Measurements from ENCODE around the gene SYNPO2L. TPM values are rescaled to one million over a fixed set of nuclear protein-coding genes. Genes with fewer than 3 reads are reported as not detected.

The SYNPO2L gene
- total RNA-seq, 1 experiment from 2014 or later = 0.22 TPM

GRCh38 chr10:73614720-73615119 is 41.1 kb downstream of the SYNPO2L start (continued):
- TF ChIP-seq ZNF425 (CRISPR knock-in tag; conservative IDR thresholded peaks at IDR 0.05) (no peak), GRHL2 (CRISPR knock-in tag; IDR thresholded peaks at IDR 0.05; ENCODE audit: insufficient replicate concordance, severe bottlenecking) (no peak), SOX15 (CRISPR knock-in tag; IDR thresholded peaks at IDR 0.05) (no peak), GABPB1 (CRISPR knock-in tag; IDR thresholded peaks at IDR 0.05) (no peak), RELA (CRISPR knock-in tag; IDR thresholded peaks at IDR 0.05; ENCODE audit: borderline replicate concordance) (no peak), PRDM15 (CRISPR knock-in tag; IDR thresholded peaks at IDR 0.05) (no peak), FOXJ3 (CRISPR knock-in tag; IDR thresholded peaks at IDR 0.05; ENCODE audit: borderline replicate concordance) (no peak), TEAD4 (CRISPR knock-in tag; IDR thresholded peaks at IDR 0.05) (no peak), ATF6 (CRISPR knock-in tag; IDR thresholded peaks at IDR 0.05) (no peak), FOXK1 (CRISPR knock-in tag; IDR thresholded peaks at IDR 0.05) (no peak), NFYB (CRISPR knock-in tag; conservative IDR thresholded peaks at IDR 0.05; ENCODE audit: low read depth) (no peak), GTF2I (CRISPR knock-in tag; conservative IDR thresholded peaks at IDR 0.05) (no peak), E2F4 (CRISPR knock-in tag; IDR thresholded peaks at IDR 0.05; ENCODE audit: borderline replicate concordance, low read depth) (no peak), ZNF396 (CRISPR knock-in tag; IDR thresholded peaks at IDR 0.05; ENCODE audit: borderline replicate concordance) (no peak), IRF1 (CRISPR knock-in tag; IDR thresholded peaks at IDR 0.05) (no peak), JAZF1 (CRISPR knock-in tag; IDR thresholded peaks at IDR 0.05) (no peak)

GRCh38 chr10:73609116-73609515 is 46.7 kb downstream of the SYNPO2L start:
- H3K27ac Mint-ChIP-seq = no peak overlapping the region
- no peaks in the 10 kb centered on the region for H3K27me3 Mint-ChIP-seq (ENCODE audit: low read depth)
- DNase-seq (ENCODE audit: low spot score) = no peak
- POLR2A ChIA-PET = no interaction called here
- no peaks in the 10 kb centered on the region; the same call in 1 of the 2 replicates for H3K9me3 Mint-ChIP-seq
- H3K4me3 Mint-ChIP-seq = no peak overlapping the region
- H3K4me1 Mint-ChIP-seq = no peaks in the 10 kb centered on the region
- no peak for ATAC-seq
- CTCF ChIA-PET = no interaction called here
- H3K36me3 Mint-ChIP-seq = peaks cover 9% of the 10 kb centered on the region
- TF ChIP-seq CDX4 (CRISPR knock-in tag; IDR thresholded peaks at IDR 0.05; ENCODE audit: borderline replicate concordance) (no peak), ZNF423 (CRISPR knock-in tag; IDR thresholded peaks at IDR 0.05) (no peak), NR3C1 (CRISPR knock-in tag; conservative IDR thresholded peaks at IDR 0.05; ENCODE audit: low read depth) (no peak), SOX15 (CRISPR knock-in tag; IDR thresholded peaks at IDR 0.05) (no peak), NFATC4 (CRISPR knock-in tag; IDR thresholded peaks at IDR 0.05) (no peak), USF2 (CRISPR knock-in tag; IDR thresholded peaks at IDR 0.05) (no peak), ATF6 (CRISPR knock-in tag; IDR thresholded peaks at IDR 0.05) (no peak), ZNF232 (CRISPR knock-in tag; IDR thresholded peaks at IDR 0.05) (no peak), TCF7 (CRISPR knock-in tag; IDR thresholded peaks at IDR 0.05; ENCODE audit: low read depth) (no peak), FOXK1 (CRISPR knock-in tag; IDR thresholded peaks at IDR 0.05) (no peak), HMGA2 (CRISPR knock-in tag; IDR thresholded peaks at IDR 0.05) (no peak), FOXJ3 (CRISPR knock-in tag; IDR thresholded peaks at IDR 0.05; ENCODE audit: borderline replicate concordance) (no peak)

Measured in WTC11 (cell line).